ENCODE measurements around the gene KRT15.

Gene KRT15

GRCh38 chr17:41534899-41535546, 16.3 kb upstream of the KRT15 start:
- Histone ChIP-seq H3K9ac (ENCODE audit: low read length) (no peak overlapping the region), H3K4me3 (ENCODE audit: low read depth, low read length) (no peak overlapping the region), H3K27me3 (ENCODE audit: control insufficient read depth, insufficient read depth, low read length) (no peaks in the 10 kb centered on the region), H3K27ac (ENCODE audit: low read depth, low read length) (no peak overlapping the region), H3K9me3 (ENCODE audit: control insufficient read depth, insufficient read depth, low read depth, low read length) (no peaks in the 10 kb centered on the region), H3K4me1 (ENCODE audit: control insufficient read depth, insufficient read depth, low read length) (peaks cover 60% of the 10 kb centered on the region), H3K36me3 (ENCODE audit: control insufficient read depth, insufficient read depth, low read length) (no peaks in the 10 kb centered on the region)

- H3K36me3 ChIP-seq (ENCODE audit: control insufficient read depth, insufficient read depth, low read length), result no peaks in the 10 kb centered on the region
- no peaks in the 10 kb centered on the region for H3K9me3 ChIP-seq (ENCODE audit: control insufficient read depth, insufficient read depth, low read depth, low read length)
- no peaks in the 10 kb centered on the region for H3K27me3 ChIP-seq (ENCODE audit: control insufficient read depth, insufficient read depth, low read length)
- peaks cover 61% of the 10 kb centered on the region for H3K4me1 ChIP-seq (ENCODE audit: control insufficient read depth, insufficient read depth, low read length)
- H3K4me3 ChIP-seq (ENCODE audit: low read depth, low read length), result no peak overlapping the region
- no peak overlapping the region for H3K27ac ChIP-seq (ENCODE audit: low read depth, low read length)
- H3K9ac ChIP-seq (ENCODE audit: low read length), result no peak overlapping the region
These were observed 14.9 kb upstream of the KRT15 start for GRCh38 chr17:41533613-41534012.

- Histone ChIP-seq H3K4me3 (ENCODE audit: low read depth, low read length) (no peak overlapping the region), H3K36me3 (ENCODE audit: control insufficient read depth, insufficient read depth, low read length) (no peaks in the 10 kb centered on the region), H3K4me1 (ENCODE audit: control insufficient read depth, insufficient read depth, low read length) (peaks cover 59% of the 10 kb centered on the region), H3K27ac (ENCODE audit: low read depth, low read length) (no peak overlapping the region), H3K27me3 (ENCODE audit: control insufficient read depth, insufficient read depth, low read length) (no peaks in the 10 kb centered on the region), H3K9me3 (ENCODE audit: control insufficient read depth, insufficient read depth, low read depth, low read length) (no peaks in the 10 kb centered on the region), H3K9ac (ENCODE audit: low read length) (no peak overlapping the region)
These were observed 14.4 kb upstream of the KRT15 start for GRCh38 chr17:41532947-41533570.

GRCh38 chr17:41531993-41532392, 13.3 kb upstream of the KRT15 start:
- Histone ChIP-seq H3K27me3 (ENCODE audit: control insufficient read depth, insufficient read depth, low read length) (no peaks in the 10 kb centered on the region), H3K36me3 (ENCODE audit: control insufficient read depth, insufficient read depth, low read length) (no peaks in the 10 kb centered on the region), H3K4me1 (ENCODE audit: control insufficient read depth, insufficient read depth, low read length) (peaks cover 50% of the 10 kb centered on the region), H3K9me3 (ENCODE audit: control insufficient read depth, insufficient read depth, low read depth, low read length) (no peaks in the 10 kb centered on the region), H3K27ac (ENCODE audit: low read depth, low read length) (no peak overlapping the region), H3K4me3 (ENCODE audit: low read depth, low read length) (no peak overlapping the region), H3K9ac (ENCODE audit: low read length) (no peak overlapping the region)

GRCh38 chr17:41530062-41531048, 11.7 kb upstream of the KRT15 start:
- peak overlapping the region; percentile 78; the same call in 1 of the 2 replicates for H3K27ac ChIP-seq (ENCODE audit: low read depth, low read length)
- no peaks in the 10 kb centered on the region; the same call in 1 of the 2 replicates for H3K36me3 ChIP-seq (ENCODE audit: control insufficient read depth, insufficient read depth, low read length)
- no peak overlapping the region; the same call in 1 of the 2 replicates for H3K4me3 ChIP-seq (ENCODE audit: low read depth, low read length)
- H3K27me3 ChIP-seq (ENCODE audit: control insufficient read depth, insufficient read depth, low read length), result no peaks in the 10 kb centered on the region
- peaks cover 39% of the 10 kb centered on the region for H3K4me1 ChIP-seq (ENCODE audit: control insufficient read depth, insufficient read depth, low read length)
- no peaks in the 10 kb centered on the region for H3K9me3 ChIP-seq (ENCODE audit: control insufficient read depth, insufficient read depth, low read depth, low read length)
- H3K9ac ChIP-seq (ENCODE audit: low read length), result peak overlapping the region; percentile 77

GRCh38 chr17:41529491-41529915, 10.8 kb upstream of the KRT15 start:
- Histone ChIP-seq H3K27ac (ENCODE audit: low read depth, low read length) (peak overlapping the region; percentile 78; the same call in 1 of the 2 replicates), H3K4me3 (ENCODE audit: low read depth, low read length) (no peak overlapping the region; the same call in 1 of the 2 replicates), H3K9ac (ENCODE audit: low read length) (peak overlapping the region; percentile 77), H3K4me1 (ENCODE audit: control insufficient read depth, insufficient read depth, low read length) (peaks cover 32% of the 10 kb centered on the region), H3K9me3 (ENCODE audit: control insufficient read depth, insufficient read depth, low read depth, low read length) (no peaks in the 10 kb centered on the region), H3K27me3 (ENCODE audit: control insufficient read depth, insufficient read depth, low read length) (no peaks in the 10 kb centered on the region), H3K36me3 (ENCODE audit: control insufficient read depth, insufficient read depth, low read length) (peaks cover 8% of the 10 kb centered on the region)

- Histone ChIP-seq H3K27me3 (ENCODE audit: control insufficient read depth, insufficient read depth, low read length) (no peaks in the 10 kb centered on the region), H3K27ac (ENCODE audit: low read depth, low read length) (peak overlapping the region; percentile 64; the same call in 1 of the 2 replicates), H3K9me3 (ENCODE audit: control insufficient read depth, insufficient read depth, low read depth, low read length) (no peaks in the 10 kb centered on the region), H3K36me3 (ENCODE audit: control insufficient read depth, insufficient read depth, low read length) (peaks cover 14% of the 10 kb centered on the region), H3K9ac (ENCODE audit: low read length) (peak overlapping the region; percentile 77), H3K4me1 (ENCODE audit: control insufficient read depth, insufficient read depth, low read length) (peaks cover 32% of the 10 kb centered on the region), H3K4me3 (ENCODE audit: low read depth, low read length) (peak overlapping the region; percentile 12; the same call in 1 of the 2 replicates)
These were observed 10.3 kb upstream of the KRT15 start for GRCh38 chr17:41528959-41529353.

- Histone ChIP-seq H3K27ac (ENCODE audit: low read depth, low read length) (peak overlapping the region; percentile 95), H3K4me3 (ENCODE audit: low read depth, low read length) (peak overlapping the region; percentile 88), H3K27me3 (ENCODE audit: control insufficient read depth, insufficient read depth, low read length) (no peaks in the 10 kb centered on the region), H3K4me1 (ENCODE audit: control insufficient read depth, insufficient read depth, low read length) (peaks cover 38% of the 10 kb centered on the region), H3K36me3 (ENCODE audit: control insufficient read depth, insufficient read depth, low read length) (peaks cover 28% of the 10 kb centered on the region), H3K9ac (ENCODE audit: low read length) (peak overlapping the region; percentile 94), H3K9me3 (ENCODE audit: control insufficient read depth, insufficient read depth, low read depth, low read length) (no peaks in the 10 kb centered on the region)
These were observed 8.7 kb upstream of the KRT15 start for GRCh38 chr17:41527063-41528023.

GRCh38 chr17:41524261-41524660, 5.6 kb upstream of the KRT15 start:
- Histone ChIP-seq H3K4me3 (ENCODE audit: low read depth, low read length) (no peak overlapping the region), H3K4me1 (ENCODE audit: control insufficient read depth, insufficient read depth, low read length) (peaks cover 38% of the 10 kb centered on the region), H3K9ac (ENCODE audit: low read length) (no peak overlapping the region), H3K9me3 (ENCODE audit: control insufficient read depth, insufficient read depth, low read depth, low read length) (no peaks in the 10 kb centered on the region), H3K27ac (ENCODE audit: low read depth, low read length) (no peak overlapping the region), H3K36me3 (ENCODE audit: control insufficient read depth, insufficient read depth, low read length) (peaks cover 28% of the 10 kb centered on the region), H3K27me3 (ENCODE audit: control insufficient read depth, insufficient read depth, low read length) (no peaks in the 10 kb centered on the region)

GRCh38 chr17:41523787-41524186, 5.1 kb upstream of the KRT15 start:
- H3K9me3 ChIP-seq (ENCODE audit: control insufficient read depth, insufficient read depth, low read depth, low read length), result no peaks in the 10 kb centered on the region
- peaks cover 28% of the 10 kb centered on the region for H3K36me3 ChIP-seq (ENCODE audit: control insufficient read depth, insufficient read depth, low read length)
- H3K4me1 ChIP-seq (ENCODE audit: control insufficient read depth, insufficient read depth, low read length), result peaks cover 36% of the 10 kb centered on the region
- no peaks in the 10 kb centered on the region for H3K27me3 ChIP-seq (ENCODE audit: control insufficient read depth, insufficient read depth, low read length)
- no peak overlapping the region for H3K27ac ChIP-seq (ENCODE audit: low read depth, low read length)
- H3K9ac ChIP-seq (ENCODE audit: low read length), result no peak overlapping the region
- no peak overlapping the region for H3K4me3 ChIP-seq (ENCODE audit: low read depth, low read length)
